Activated CD8-positive, alpha-beta memory T cell treated with anti-CD3 and anti-CD28 coated beads, Interleukin-2, amount 50 U/mL, for 4 hours (primary cell): Measurements from ENCODE around the gene NUP62CL.

Experiments
- DNase-seq: peaks from one replicate; pipeline ENCODE4 v3.0.0-alpha.2; 2020

NUP62CL gene

DNA sequence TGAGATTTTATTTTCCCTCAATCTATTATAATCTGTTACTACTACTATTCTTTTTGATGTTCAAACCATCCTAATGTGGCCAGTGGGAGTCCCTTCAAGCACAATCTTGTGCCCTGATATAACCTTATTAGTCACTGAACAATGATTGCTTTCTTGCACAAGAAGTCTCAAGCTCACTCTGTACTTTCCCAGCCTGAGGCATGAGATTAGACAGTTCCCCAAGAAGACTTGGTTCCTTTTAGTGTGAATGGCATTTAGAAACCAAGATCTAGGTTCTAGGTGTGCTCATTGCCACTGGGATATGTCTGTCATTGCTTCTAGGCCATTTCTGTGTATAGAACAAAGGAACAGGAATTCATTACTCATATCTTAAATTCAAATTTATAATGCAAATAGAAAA, 59.6 kb downstream of the NUP62CL start:
- no peak for DNase-seq

DNA sequence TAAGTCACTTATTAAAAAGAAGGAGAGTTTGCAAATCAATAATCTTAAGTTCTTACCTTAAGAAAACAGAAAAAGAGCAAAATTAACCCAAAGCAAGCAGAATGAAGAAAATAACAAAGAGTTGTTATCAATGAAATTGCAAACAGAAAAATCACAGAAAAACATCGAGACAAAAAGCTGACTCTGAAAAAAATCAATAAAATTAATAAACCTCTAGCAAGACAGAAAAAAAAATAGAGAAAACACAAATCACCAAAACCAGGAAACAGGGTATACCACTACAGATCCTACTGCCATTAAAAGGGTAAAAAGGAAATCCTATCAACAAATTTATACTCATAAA, 70.3 kb downstream of the NUP62CL start:
- DNase-seq: no peak

DNA sequence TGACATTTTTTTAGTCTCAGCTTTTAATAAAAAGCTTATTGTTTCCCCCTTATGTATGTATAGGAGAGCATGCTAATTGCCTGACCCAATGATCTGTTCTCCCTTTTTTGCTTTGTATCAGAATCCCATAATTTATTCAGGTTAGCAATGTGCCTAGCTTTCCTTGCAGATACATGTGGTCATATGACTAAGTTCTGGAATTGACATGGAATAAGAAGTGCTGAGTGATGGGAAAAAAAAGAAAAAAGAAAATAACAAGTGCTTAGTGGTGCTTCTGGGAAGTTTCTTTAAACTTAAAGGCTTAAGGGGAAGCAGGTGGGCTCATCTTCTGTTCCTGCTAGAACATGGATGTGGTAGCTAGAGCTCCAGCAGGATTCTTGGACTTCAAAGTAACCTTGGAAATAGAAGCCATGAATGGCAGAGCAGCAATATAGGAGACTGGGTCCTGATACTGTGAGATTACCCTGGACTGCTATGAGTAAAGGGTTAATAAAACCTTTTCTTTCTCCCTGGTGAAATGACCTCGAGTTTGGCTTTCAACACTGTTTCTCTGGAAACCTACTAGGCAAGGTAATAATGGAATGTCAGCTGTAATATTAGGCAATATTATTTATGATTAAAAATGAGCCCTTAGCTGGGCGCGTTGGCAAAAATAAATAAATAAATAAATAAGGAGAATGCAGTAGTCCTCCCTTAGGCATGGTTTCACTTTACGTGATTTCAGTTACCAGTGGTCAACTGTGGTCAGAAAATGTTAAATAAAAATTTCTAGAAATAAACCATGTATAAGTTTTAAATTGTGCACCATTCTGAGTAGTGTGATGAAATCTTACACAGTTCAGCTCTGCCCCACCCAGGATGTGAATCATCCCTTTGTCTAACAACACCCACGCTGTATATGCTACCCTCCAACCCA, 70.9 kb downstream of the NUP62CL start:
- no peak for DNase-seq

DNA sequence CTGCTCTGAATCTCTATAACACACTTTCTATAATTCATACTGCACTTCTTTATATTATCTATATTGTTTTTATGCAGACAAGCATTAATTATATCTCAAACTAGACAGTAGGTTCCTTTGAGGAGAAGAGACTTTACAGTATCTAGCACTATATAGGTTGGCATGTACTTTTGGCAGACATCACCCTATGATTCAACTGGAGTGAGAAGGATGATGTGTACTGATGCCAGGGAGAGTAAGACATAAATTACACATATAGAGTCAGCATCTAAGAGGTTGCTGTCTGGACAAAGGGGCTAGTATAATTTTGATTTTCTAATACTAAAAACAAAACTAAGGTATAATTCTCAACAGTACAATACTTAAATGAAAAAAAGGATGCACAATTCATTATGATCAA, 82.5 kb downstream of the NUP62CL start:
- DNase-seq: no peak

DNA sequence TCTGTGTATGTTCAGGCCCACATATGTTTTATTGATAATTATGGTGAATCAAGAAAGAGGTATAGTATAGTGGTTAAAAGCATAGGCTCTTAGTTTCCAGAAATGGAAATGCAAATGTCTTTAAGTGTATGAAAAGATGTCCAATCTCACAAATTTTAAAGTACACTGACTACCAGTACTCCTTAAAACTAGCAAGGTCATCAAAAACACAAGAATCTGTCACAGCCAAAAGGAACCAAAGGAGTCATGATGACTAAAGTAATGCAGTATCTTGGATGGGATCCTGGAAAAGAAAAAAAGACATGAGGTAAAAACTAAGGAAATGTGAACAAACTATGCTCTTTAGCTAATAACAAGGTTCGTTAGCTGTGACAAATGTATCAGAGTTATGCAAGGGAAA, 87.0 kb downstream of the NUP62CL start:
- DNase-seq: no peak

DNA sequence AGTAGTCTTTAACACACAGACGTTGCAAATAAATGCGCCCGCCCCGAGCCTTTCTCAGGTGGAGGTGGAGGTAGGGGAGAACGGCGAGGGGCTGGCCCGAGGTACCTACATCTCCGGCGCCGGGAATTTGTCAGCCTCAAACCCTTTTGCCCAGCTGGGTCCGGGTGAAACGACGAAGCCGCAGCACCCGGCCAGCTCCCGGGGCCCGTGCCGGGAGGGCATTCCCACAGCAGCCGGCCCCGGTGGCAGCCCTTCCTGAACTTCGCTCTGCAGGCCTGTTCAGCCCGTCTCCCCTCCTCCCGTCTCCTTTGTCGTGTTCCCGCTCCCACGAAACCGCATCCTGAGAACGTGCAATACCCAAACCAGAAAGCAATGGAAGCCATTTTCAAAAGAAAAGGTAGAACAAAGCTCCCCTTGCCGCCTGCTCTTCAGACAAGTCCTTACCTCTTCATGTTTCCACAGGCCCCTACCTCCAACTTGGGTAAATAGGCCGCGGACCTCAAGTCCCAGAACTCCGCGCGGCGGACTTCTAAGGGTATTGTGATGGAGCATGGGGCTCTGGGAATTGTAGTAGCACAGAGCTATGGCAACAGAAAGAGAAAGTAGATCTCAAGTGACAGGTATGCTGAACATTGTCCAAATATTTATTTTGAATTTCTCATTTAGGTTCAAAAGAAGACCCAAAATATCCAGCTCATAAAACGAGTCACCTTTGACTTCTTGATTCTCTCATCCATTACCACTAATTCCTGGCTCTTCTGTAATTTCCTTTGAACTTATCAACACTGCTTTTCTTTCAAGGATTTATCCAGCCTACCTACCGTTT, 87.7 kb downstream of the NUP62CL start, which contains the start of gene RBM41:
TSS of gene RBM41 (minus strand) at position 501 of the 826 bp plus-strand sequence. CDS start at position 452, 49 bp downstream.
- DNase-seq: peak; percentile 65

DNA sequence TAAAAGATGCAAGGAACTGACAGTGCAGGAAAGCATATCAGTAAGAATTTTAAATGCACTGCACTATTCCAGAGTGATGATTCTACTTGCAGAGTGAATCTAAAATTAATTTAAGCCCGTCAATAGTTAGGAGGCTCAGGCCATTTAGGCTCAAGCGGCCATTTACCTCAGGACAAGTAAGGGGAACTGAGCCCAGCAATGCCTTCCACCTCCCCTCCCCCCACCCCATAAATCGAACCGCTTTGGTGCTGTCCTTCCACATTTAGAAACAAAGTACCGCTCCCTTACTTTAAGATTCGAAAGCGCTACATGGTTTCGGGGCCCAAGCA, 88.3 kb downstream of the NUP62CL start:
- DNase-seq: no peak

DNA sequence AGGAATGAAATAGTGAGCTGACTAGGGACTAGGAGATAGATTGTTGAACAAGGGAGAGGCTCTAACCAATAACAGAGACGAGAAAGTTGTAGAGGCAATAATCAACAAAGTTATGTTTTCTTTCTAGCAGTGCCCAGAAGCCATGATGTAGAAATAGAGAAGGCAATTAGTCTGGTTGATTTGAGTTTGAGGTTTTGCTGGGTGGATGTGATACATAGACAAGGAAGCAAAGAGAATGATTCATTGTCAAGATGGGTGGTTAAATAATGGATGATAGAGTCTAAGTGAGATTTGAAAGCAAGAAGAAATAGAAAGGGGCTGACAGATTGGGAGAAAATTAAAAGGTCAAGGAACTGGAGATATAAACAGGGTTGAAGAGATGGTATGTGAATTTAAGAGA, 98.8 kb downstream of the NUP62CL start:
- no peak for DNase-seq

DNA sequence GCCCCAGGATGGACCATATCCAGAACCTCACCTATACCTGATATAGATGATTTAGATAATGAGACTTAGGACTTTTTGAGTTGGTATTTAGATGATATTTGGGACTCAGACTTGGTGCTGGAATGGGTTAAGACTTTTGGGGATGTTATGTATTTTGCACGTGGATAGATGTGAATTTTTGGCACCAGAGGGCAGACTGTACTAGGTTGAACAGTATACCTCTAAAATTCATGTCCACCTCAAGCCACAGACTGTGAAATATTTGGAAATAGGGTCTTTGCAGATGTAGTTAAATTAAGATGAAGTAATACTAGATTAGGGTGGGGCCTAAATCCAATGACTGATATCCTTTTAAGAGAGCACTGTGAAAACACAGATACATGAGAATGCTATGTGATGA, 103.3 kb downstream of the NUP62CL start:
- no peak for DNase-seq

DNA sequence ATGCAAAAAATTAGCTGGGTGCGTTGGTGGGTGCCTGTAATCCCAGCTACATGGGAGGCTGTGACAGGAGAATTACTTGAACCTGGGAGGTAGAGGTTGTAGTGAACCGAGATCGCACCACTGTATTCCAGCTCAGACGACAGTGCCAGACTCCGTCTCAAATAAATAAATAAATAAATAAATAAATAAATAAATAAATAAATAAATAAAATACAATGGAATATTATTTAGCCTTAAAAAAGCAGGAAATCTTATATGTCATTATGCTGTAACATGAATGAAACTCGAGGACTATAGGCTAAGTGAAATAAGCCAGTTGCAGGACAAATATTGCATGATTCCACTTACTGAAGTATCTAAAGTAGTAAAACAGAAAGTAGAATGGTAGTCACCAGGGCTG, 130.1 kb downstream of the NUP62CL start:
- DNase-seq: no peak
